Adrenal gland (tissue), 12 donors: ENCODE measurements around the gene SHANK3. TPM values are rescaled to one million over a fixed set of nuclear protein-coding genes. Genes with fewer than 3 reads are reported as not detected.
"Not testable (repeated sequence)": the region's sequence is repeated elsewhere in the genome, so short reads cannot be mapped to it uniquely, and the experiment has no call there.

Experiments
- DNase-seq, 7 donors: peaks; one replicate each; pipeline ENCODE4 v3.0.0-alpha.2; 2019 to 2020
- H3K27ac ChIP-seq, 5 donors: fragments of 200-600 bp; sonication (generic) in 4 of 5; 1 replicate in 3 of 5; 2 replicates in 2 of 5; pipeline versions ENCODE4 v1.5.1 to v1.8.0; 2016 to 2020; ENCODE audit warnings: mild to moderate bottlenecking in 1 of 5
- H3K27me3 ChIP-seq: fragments of 200-600 bp; 2 replicates; pipeline ENCODE4 v1.8.0; 2021
- H3K36me3 ChIP-seq, 2 donors: fragments of 200-600 bp; replicated peaks in 1 of 2; 1 replicate in 1 of 2; 2 replicates in 1 of 2; pipeline versions ENCODE4 v1.5.1 to v1.8.0; 2018 to 2022
- H3K4me1 ChIP-seq, 2 donors: fragments of 200-600 bp; replicated peaks in 1 of 2; 1 replicate in 1 of 2; 2 replicates in 1 of 2; pipeline versions ENCODE4 v1.5.1 to v1.8.0; 2018 to 2021
- H3K4me3 ChIP-seq, 4 donors: fragments of 200-600 bp; sonication (generic) in 3 of 4; one replicate each; pipeline ENCODE4 v1.5.1; 2016 to 2018
- H3K9me3 ChIP-seq, 3 donors: fragments of 200-600 bp; sonication (generic) in 1 of 3; replicated peaks in 1 of 3; 1 replicate in 2 of 3; 2 replicates in 1 of 3; pipeline versions ENCODE4 v1.5.1 to v1.8.0; 2016 to 2021
- POLR2A ChIP-seq, 2 donors: fragments of 450-650 bp; IDR thresholded peaks; one replicate each; pipeline ENCODE4 v1.6.1; 2017; ENCODE audit warnings: antibody characterized with exemption in 2 of 2, mild to moderate bottlenecking in 2 of 2, moderate library complexity in 1 of 2
- WGBS, 4 donors: extraction: QIAGEN DNeasy Blood & Tissue Kit in 2 of 4; methylation state at CpG; one replicate each; pipeline versions ENCODE4 v1.1.5 to v1.1.7; 2013 to 2017; 5-methylcytosine and 5-hydroxymethylcytosine counted together
- intact Hi-C, 2 donors: fragments of 100-400 bp; cut with DNase I; formaldehyde crosslinking; loops; one replicate each; pipeline versions ENCODE4 v1.14.1 to v1.15.0; 2022 to 2023
- polyA plus RNA-seq, 3 donors: library from polyadenylated mRNA; stranded (reverse); fragments of 200-250 nt in 2 of 3; fragments of 350-450 nt in 1 of 3; fragmentation: Illumina TruSeq in 1 of 3; extraction: RNeasy Lipid Tissue Mini Kit (QIAGEN cat#74804) in 1 of 3; gene quantifications; one replicate each; pipeline ENCODE4 v1.2.3, GENCODE V29; 2013 to 2014
- total RNA-seq, 9 donors: library from RNA; depleted of rRNA in 4 of 9; stranded (reverse); fragments of >200 nt in 4 of 9; fragments of 120-200 nt in 1 of 9; fragmentation: NEBNext Ultra II Directional in 1 of 9; extraction: Animal tissue kit (Norgen Biotek cat#: 25700) in 1 of 9; gene quantifications; one replicate each; pipeline versions ENCODE4 v1.1.0 to v1.2.4, GENCODE V29; 2013 to 2023
- TF ChIP-seq, protein P1 (sequence below), 6 experiments: fragments of 450-650 bp in 4 of 6; fragments of 200-600 bp in 2 of 6; sonication (generic) in 1 of 6; IDR thresholded peaks; 1 replicate in 5 of 6; 2 replicates in 1 of 6; pipeline versions ENCODE4 v1.5.1 to v1.8.0; 2016 to 2021; ENCODE audit warnings: antibody characterized with exemption in 6 of 6, mild to moderate bottlenecking in 2 of 6, moderate library complexity in 1 of 6
- donor health status: healthy with polysubstance abuse.
- donor health status: Bipolar disorder and iron deficiency.
- donor health status: DM: yes; HTN: yes; CAD: no.
- donor health status: DM: no; HTN: no; CAD: no.
- donor health status: DM: no; HTN: no; CAD: no.
- donor health status: DM: yes; HTN: yes; CAD: no.

SHANK3 gene
- total and polyA plus RNA-seq, 12 donors: 0.88 to 44.0 (median 9.8) TPM

DNA sequence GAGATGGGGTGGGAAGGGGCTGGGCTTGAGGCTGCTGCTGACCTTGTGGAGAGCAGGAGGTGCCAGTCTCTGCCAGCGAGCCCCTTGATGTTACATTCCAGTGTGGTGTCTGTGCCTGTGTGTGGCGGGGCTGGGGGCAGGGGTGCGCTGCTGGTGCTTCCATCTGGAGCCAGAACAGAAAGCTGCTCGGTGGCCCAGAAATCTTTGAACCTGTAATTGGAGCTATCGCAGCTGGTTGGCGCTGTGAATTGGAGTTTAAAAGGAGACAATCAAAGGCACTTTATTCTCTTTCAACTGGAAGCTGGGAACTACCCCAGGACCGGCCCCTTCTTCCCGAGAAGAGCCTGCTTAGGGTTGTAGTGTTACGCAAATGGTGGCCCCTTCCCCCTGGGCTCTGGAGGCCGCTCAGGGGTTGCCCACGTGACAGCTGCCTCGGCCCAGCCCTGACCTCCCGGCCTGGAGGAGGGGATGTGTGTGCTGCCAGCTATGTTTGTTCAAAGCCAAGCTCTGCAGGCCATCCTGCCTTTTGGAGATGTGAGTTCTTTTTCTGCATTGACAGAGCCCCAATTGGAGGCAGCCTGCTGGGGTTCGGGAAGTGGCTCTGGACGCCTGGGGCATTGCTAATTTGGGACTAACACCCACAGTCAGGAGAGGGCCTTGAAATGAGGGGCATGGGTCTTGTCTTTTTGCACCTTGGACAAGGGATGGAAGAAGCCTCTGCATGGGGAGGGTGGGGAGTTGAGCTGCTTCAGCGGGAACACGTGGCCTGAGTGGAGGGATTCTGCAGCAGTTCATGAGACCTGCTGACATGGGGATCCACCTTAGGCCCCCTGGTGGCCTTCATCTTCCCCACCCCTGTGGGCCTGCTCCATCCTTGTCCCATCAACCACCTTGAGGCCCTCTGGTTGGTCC, 30.7 kb upstream of the SHANK3 start:
- peaks cover 19% of the 10 kb centered on the region for H3K27me3 ChIP-seq
- H3K9me3 ChIP-seq: no peaks in the 10 kb centered on the region
- 26 to 47% (median 35%) methylated on average over 12 to 17 of the region's 17 CpGs for WGBS, 4 donors
- H3K36me3 ChIP-seq: no peaks in the 10 kb centered on the region
- no peak for TF ChIP-seq POLR2A (IDR thresholded peaks at IDR 0.05)
- TF ChIP-seq, protein P1, sequence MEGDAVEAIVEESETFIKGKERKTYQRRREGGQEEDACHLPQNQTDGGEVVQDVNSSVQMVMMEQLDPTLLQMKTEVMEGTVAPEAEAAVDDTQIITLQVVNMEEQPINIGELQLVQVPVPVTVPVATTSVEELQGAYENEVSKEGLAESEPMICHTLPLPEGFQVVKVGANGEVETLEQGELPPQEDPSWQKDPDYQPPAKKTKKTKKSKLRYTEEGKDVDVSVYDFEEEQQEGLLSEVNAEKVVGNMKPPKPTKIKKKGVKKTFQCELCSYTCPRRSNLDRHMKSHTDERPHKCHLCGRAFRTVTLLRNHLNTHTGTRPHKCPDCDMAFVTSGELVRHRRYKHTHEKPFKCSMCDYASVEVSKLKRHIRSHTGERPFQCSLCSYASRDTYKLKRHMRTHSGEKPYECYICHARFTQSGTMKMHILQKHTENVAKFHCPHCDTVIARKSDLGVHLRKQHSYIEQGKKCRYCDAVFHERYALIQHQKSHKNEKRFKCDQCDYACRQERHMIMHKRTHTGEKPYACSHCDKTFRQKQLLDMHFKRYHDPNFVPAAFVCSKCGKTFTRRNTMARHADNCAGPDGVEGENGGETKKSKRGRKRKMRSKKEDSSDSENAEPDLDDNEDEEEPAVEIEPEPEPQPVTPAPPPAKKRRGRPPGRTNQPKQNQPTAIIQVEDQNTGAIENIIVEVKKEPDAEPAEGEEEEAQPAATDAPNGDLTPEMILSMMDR (IDR thresholded peaks at IDR 0.05): peak in 5 of 6 experiments; percentile 21 to 39 (median 35)
- no peak overlapping the region for H3K4me3 ChIP-seq
- H3K27ac ChIP-seq: peak overlapping the region in 1 of 5 donors; percentile 58
- intact Hi-C loops: no loop called here
- H3K4me1 ChIP-seq: peaks cover 0 to 7% of the 10 kb centered on the region in 2 donors
- DNase-seq: peak in 2 of 7 donors; percentile 41 to 66

DNA sequence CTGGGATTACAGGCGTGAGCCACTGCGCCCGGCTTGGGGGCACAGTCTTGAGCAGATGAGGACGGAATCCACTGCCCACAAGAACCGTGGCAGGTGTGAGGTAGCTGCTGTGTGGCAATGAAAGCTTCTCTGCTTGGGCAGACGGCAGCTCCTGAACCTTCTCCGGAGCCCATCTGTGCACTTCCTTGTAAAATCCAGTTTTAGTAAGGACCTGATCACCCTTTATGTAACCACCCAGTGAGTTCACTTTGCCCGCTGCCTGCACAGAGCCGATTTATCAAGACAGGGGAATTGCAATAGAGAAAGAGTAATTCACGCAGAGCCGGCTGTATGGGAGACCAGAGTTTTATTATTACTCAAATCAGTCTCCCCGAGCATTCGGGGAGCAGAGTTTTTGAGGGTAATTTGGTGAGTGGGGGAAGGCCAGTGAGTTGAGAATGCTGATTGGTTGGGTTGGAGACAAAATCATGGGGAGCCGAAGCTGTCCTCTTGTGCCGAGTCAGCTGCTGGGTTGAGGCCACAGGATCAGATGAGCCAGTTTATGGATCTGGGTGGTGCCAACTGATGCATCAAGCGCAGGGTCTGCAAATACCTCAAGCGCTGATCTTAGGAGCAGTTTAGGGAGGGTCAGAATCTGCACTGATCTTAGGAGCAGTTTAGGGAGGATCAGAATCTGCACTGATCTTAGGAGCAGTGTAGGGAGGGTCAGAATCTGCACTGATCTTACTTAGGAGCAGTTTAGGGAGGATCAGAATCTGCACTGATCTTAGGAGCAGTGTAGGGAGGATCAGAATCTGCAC, 29.4 kb upstream of the SHANK3 start:
- peak in 1 of 7 donors; percentile 28 for DNase-seq

DNA sequence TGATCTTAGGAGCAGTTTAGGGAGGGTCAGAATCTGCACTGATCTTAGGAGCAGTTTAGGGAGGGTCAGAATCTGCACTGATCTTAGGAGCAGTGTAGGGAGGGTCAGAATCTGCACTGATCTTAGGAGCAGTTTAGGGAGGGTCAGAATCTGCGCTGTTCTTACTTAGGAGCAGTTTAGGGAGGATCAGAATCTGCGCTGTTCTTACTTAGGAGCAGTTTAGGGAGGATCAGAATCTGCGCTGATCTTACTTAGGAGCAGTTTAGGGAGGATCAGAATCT, 28.9 kb upstream of the SHANK3 start:
- H3K4me1 ChIP-seq: not testable (repeated sequence)

More for the DNA sequence above, 29.4 kb upstream of the SHANK3 start:
- H3K27me3 ChIP-seq: peaks cover 19% of the 10 kb centered on the region
- H3K27ac ChIP-seq, intact Hi-C loops, H3K9me3 ChIP-seq, H3K4me1 ChIP-seq, H3K36me3 ChIP-seq, H3K4me3 ChIP-seq: not testable (repeated sequence)
- WGBS, 4 donors: 79 to 87% (median 83%) methylated on average over 14 to 17 of the region's 17 CpGs

DNA sequence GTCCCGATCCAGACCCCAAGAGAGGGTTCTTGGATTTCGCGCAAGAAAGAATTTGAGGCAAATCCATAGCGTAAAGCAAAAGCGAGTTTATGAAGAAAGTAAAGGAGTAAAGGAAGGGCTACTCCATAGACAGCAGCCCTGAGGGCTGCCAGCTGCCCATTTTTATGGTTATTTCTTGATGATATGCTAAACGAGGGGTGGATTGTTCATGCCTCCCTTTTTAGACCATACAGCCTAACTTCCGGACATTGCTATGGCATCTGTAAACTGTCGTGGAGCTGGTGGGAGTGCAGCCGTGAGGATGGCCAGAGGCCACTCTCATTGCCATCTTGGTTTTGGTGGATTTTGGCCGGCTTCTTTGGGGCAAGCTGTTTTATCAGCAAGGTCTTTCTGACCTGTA, 19.4 kb upstream of the SHANK3 start:
- peaks cover 0 to 12% of the 10 kb centered on the region in 2 donors for H3K4me1 ChIP-seq
- no peak overlapping the region for H3K4me3 ChIP-seq
- intact Hi-C loops: no loop called here
- DNase-seq: peak in 1 of 7 donors; percentile 20
- no peaks in the 10 kb centered on the region for H3K27me3 ChIP-seq
- TF ChIP-seq, protein P1 (IDR thresholded peaks at IDR 0.05): no peak
- no peak for TF ChIP-seq POLR2A (IDR thresholded peaks at IDR 0.05)
- no peaks in the 10 kb centered on the region for H3K9me3 ChIP-seq
- no peak overlapping the region for H3K27ac ChIP-seq
- no peaks in the 10 kb centered on the region for H3K36me3 ChIP-seq
- whole genome bisulfite sequencing, 4 donors: 77 to 84% (median 80%) methylated on average over 10 of the region's 10 CpGs

More for the DNA sequence above, 28.9 kb upstream of the SHANK3 start:
- H3K36me3 ChIP-seq, H3K9me3 ChIP-seq, H3K4me3 ChIP-seq, intact Hi-C loops, H3K27ac ChIP-seq: not testable (repeated sequence)
- peak in 1 of 7 donors; percentile 43 for DNase-seq
- H3K27me3 ChIP-seq: peaks cover 19% of the 10 kb centered on the region
- 54 to 80% (median 58%) methylated on average over 3 of the region's 3 CpGs for WGBS, 4 donors

GRCh38 chr22:50654664-50655063, 18.0 kb upstream of the SHANK3 start:
- peak in 1 of 7 donors; percentile 20 for DNase-seq
- H3K36me3 ChIP-seq, H3K9me3 ChIP-seq, H3K27me3 ChIP-seq, H3K4me3 ChIP-seq, H3K27ac ChIP-seq, intact Hi-C loops: not testable (repeated sequence)
- WGBS, 4 donors: 79 to 88% (median 83%) methylated on average over 5 to 6 of the region's 6 CpGs
- H3K4me1 ChIP-seq: peaks cover 0 to 12% of the 10 kb centered on the region in 2 donors
